RWPE1 (cell line): ENCODE measurements around the gene SCGB3A1.

Experiments used
- CTCF ChIA-PET: fragments of 350-600 bp; sonication (Branson Sonifier 250); formaldehyde crosslinking; extraction: SDS; loops from one replicate; lab custom pipeline; 2021; lab: Yijun Ruan, JAX
- POLR2A ChIA-PET: fragments of 400-600 bp; formaldehyde crosslinking; extraction: SDS; loops from one replicate; lab custom pipeline; 2020; ENCODE audit warnings: antibody characterized with exemption; ENCODE audit not compliant: low non-redundant PET; lab: Yijun Ruan, JAX
- DNase-seq: peaks from one replicate; pipeline ENCODE4 v3.0.0; 2012; ENCODE audit warnings: low spot score
- H3K27ac ChIP-seq: fragments of 450-650 bp; 2 replicates; pipeline ENCODE4 v1.5.1; 2017
- TF ChIP-seq, protein P1 (sequence below): fragments of 450-650 bp; conservative IDR thresholded peaks from 2 replicates; pipeline ENCODE4 v1.5.1; 2017; ENCODE audit warnings: low read depth, mild to moderate bottlenecking

SCGB3A1 gene

GRCh38 chr5:180603076-180603594 lies 11.8 kb upstream of the SCGB3A1 start:
- CTCF ChIA-PET, result interaction anchor here (0.6 kb wide), 1 partner anchor 620 kb away, joined by 3 read pairs; no protein-coding TSS in a partner anchor
- TF ChIP-seq, protein P1, sequence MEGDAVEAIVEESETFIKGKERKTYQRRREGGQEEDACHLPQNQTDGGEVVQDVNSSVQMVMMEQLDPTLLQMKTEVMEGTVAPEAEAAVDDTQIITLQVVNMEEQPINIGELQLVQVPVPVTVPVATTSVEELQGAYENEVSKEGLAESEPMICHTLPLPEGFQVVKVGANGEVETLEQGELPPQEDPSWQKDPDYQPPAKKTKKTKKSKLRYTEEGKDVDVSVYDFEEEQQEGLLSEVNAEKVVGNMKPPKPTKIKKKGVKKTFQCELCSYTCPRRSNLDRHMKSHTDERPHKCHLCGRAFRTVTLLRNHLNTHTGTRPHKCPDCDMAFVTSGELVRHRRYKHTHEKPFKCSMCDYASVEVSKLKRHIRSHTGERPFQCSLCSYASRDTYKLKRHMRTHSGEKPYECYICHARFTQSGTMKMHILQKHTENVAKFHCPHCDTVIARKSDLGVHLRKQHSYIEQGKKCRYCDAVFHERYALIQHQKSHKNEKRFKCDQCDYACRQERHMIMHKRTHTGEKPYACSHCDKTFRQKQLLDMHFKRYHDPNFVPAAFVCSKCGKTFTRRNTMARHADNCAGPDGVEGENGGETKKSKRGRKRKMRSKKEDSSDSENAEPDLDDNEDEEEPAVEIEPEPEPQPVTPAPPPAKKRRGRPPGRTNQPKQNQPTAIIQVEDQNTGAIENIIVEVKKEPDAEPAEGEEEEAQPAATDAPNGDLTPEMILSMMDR, result no peak
- no peak for DNase-seq
- POLR2A ChIA-PET, result no interaction called here
- no peak overlapping the region for H3K27ac ChIP-seq

DNA sequence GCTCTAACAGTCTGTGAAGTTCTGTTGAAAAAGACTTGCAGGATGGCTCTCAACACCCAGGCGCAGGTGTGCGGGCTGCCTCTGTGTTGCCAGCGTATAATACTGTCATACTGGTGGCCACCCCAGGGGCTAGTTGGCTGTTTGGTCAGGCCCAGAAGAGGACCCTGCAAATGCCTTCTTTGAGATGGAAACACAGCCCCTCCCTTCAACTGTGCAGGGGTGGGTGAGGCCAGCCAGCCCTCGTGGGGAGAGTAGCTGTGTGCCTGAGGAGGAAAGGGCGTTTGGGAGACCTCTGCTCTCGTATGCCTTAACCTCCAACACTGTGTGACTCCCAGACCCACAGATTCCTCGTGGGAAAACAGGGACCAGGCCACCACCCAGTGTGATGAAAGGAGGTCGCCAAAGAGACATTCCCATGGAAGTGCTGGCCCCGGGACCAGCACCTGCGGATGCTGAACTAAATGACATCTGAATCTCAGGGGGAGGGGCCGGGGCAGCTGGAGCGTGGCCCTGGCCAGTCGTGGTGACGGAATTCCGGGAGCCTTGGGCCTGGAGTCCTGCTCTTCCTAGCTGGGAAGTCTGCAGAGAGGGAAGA lies 11.3 kb upstream of the SCGB3A1 start:
- ChIA-PET POLR2A (no interaction called here), CTCF (interaction anchor here (0.6 kb wide), 2 partner anchors 19 to 619 kb away, joined by 3 read pairs; no protein-coding TSS in a partner anchor)
- H3K27ac ChIP-seq, result no peak overlapping the region
- TF ChIP-seq, protein P1, result no peak
- no peak for DNase-seq

- no peak overlapping the region for H3K27ac ChIP-seq
- DNase-seq, result no peak
- POLR2A ChIA-PET, result no interaction called here
- CTCF ChIA-PET, result interaction anchor here (0.6 kb wide), 1 partner anchor 18 kb away, joined by 3 read pairs; no protein-coding TSS in a partner anchor
- TF ChIP-seq, protein P1, result no peak
Observed at GRCh38 chr5:180601591-180602480, 10.5 kb upstream of the SCGB3A1 start.

GRCh38 chr5:180600554-180601041 lies 9.3 kb upstream of the SCGB3A1 start:
- H3K27ac ChIP-seq, result no peak overlapping the region
- no peak for DNase-seq
- CTCF ChIA-PET, result interaction anchor here (0.6 to 1.1 kb wide), 2 partner anchors 307 to 363 kb away, joined by 3 to 4 read pairs; no protein-coding TSS in a partner anchor

DNA sequence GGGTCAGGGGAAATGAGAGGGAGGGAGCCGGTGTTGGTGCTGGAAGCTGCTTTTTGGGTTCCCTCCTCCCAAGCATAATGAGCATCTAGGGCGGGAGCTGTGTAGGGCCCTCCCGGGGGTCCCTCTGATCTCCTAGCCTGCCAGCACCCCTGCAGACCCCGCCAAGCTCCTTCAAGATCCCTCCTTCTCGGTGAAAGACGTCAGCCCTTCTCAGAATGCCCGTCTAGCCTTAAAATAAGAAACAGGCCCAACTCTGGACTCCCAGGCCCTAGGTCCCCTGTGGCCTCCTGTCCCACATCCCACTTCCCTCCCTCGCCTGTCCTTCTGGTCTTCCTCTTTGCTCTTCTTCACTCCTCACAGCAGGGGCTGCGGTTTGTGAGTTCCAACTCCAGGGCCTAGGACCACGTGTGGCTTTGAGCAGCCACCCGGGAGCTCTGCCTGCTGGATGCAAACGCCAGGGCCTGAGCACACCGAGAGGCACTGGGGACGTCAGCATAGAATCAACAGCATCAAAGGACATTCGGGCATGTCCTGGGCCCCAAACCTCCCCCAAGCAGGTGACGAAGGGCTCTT lies 8.8 kb upstream of the SCGB3A1 start:
- ChIA-PET CTCF (interaction anchor here (1.1 to 1.6 kb wide), 2 partner anchors 19 to 307 kb away, joined by 3 to 6 read pairs; no protein-coding TSS in a partner anchor), POLR2A (no interaction called here)
- DNase-seq, result no peak
- H3K27ac ChIP-seq, result no peak overlapping the region
- TF ChIP-seq, protein P1, result no peak

More at GRCh38 chr5:180600554-180601041, 9.3 kb upstream of the SCGB3A1 start:
- POLR2A ChIA-PET, result no interaction called here
- TF ChIP-seq, protein P1, result no peak

GRCh38 chr5:180599590-180599914 lies 8.3 kb upstream of the SCGB3A1 start:
- no peak overlapping the region for H3K27ac ChIP-seq
- no peak for DNase-seq
- ChIA-PET POLR2A (no interaction called here), CTCF (interaction anchor here (1.1 to 1.6 kb wide), 2 partner anchors 19 to 306 kb away, joined by 3 to 6 read pairs; no protein-coding TSS in a partner anchor)
- TF ChIP-seq, protein P1, result no peak
